Stimulated activated CD8-positive, alpha-beta memory T cell treated with anti-CD3 and anti-CD28 coated beads, Interleukin-4, amount 100 ng/mL, for 1 hour (primary cell): Measurements from ENCODE around the gene SELENOV.

Experiments used
- DNase-seq, 2 donors: peaks; one replicate each; pipeline ENCODE4 v3.0.0-alpha.2; 2020; ENCODE audit warnings: low read depth in 2 of 2, low spot score in 1 of 2

Gene SELENOV

GRCh38 chr19:39518458-39518857 is 3.5 kb downstream of the SELENOV start:
- DNase-seq: no peak

GRCh38 chr19:39518975-39519374 is 4.0 kb downstream of the SELENOV start:
- no peak for DNase-seq

GRCh38 chr19:39520541-39521484 is 5.9 kb downstream of the SELENOV start:
- DNase-seq: no peak

- DNase-seq: no peak
These were observed 9.6 kb downstream of the SELENOV start for GRCh38 chr19:39524495-39524894.

GRCh38 chr19:39525205-39525604 is 10.3 kb downstream of the SELENOV start:
- no peak for DNase-seq

- no peak for DNase-seq
These were observed 16.9 kb downstream of the SELENOV start for GRCh38 chr19:39531834-39532232.

GRCh38 chr19:39532233-39533002 is 17.5 kb downstream of the SELENOV start, which contains the start of gene EID2B:
Gene EID2B, minus strand, starts transcription at chr19:39532852. Its CDS starts 50 bp downstream, at chr19:39532802.
- peak; percentile 89 to 92 for DNase-seq

- DNase-seq: no peak
These were observed 18.1 kb downstream of the SELENOV start for GRCh38 chr19:39533003-39533512.

GRCh38 chr19:39533791-39534190 is 18.9 kb downstream of the SELENOV start:
- DNase-seq: no peak

GRCh38 chr19:39539165-39539517 is 24.2 kb downstream of the SELENOV start:
- DNase-seq: no peak

GRCh38 chr19:39539518-39540332 is 24.8 kb downstream of the SELENOV start, which contains the start of gene EID2:
Gene EID2, minus strand, starts transcription at chr19:39540161. Its CDS starts 82 bp downstream, at chr19:39540079.
- DNase-seq: peak; percentile 89 to 93

- no peak for DNase-seq
These were observed 25.4 kb downstream of the SELENOV start for GRCh38 chr19:39540333-39540673.

GRCh38 chr19:39542206-39542605 is 27.3 kb downstream of the SELENOV start:
- DNase-seq: no peak

- no peak for DNase-seq
These were observed 28.5 kb downstream of the SELENOV start for GRCh38 chr19:39543477-39543857.

- DNase-seq: no peak
These were observed 29.4 kb downstream of the SELENOV start for GRCh38 chr19:39544226-39544903.

GRCh38 chr19:39544911-39545310 is 30.0 kb downstream of the SELENOV start:
- no peak for DNase-seq

GRCh38 chr19:39546599-39546998 is 31.7 kb downstream of the SELENOV start:
- no peak for DNase-seq

- no peak for DNase-seq
These were observed 35.3 kb downstream of the SELENOV start for GRCh38 chr19:39550197-39550596.

- no peak for DNase-seq
These were observed 38.2 kb downstream of the SELENOV start for GRCh38 chr19:39553082-39553652.

- no peak for DNase-seq
These were observed 39.9 kb downstream of the SELENOV start for GRCh38 chr19:39554701-39555311.
